NCI-H187 (cell line): ENCODE results near the gene COASY.
"Not testable (repeated sequence)": the region's sequence is repeated elsewhere in the genome, so short reads cannot be mapped to it uniquely, and the experiment has no call there.

Experiments
- DNase-seq, 2 experiments: peaks; one replicate each; lab custom pipeline; 2025; lab: John Stamatoyannopoulos, UW

COASY gene

GRCh38 chr17:42553161-42553818 lies 8.7 kb upstream of the COASY start:
- DNase-seq, result no peak

- no peak for DNase-seq
Measured at GRCh38 chr17:42553866-42554249, 8.1 kb upstream of the COASY start.

- peak in 1 of 2 experiments; percentile 44 for DNase-seq
Measured at GRCh38 chr17:42554250-42555121, 7.5 kb upstream of the COASY start.

GRCh38 chr17:42555122-42555622 lies 6.8 kb upstream of the COASY start:
- DNase-seq, result no peak

- not testable (repeated sequence) for DNase-seq
Measured at GRCh38 chr17:42555961-42556617, 5.9 kb upstream of the COASY start.

- no peak for DNase-seq
Measured at GRCh38 chr17:42559075-42559474, 2.9 kb upstream of the COASY start.

- DNase-seq, result no peak
Measured at GRCh38 chr17:42560246-42560645, 1.7 kb upstream of the COASY start.

- no peak for DNase-seq
Measured at GRCh38 chr17:42562388-42563142, 617 bp downstream of the COASY start.

GRCh38 chr17:42563143-42563509 lies 1.2 kb downstream of the COASY start:
- no peak for DNase-seq

- no peak for DNase-seq
Measured at GRCh38 chr17:42563543-42563942, 1.6 kb downstream of the COASY start.

GRCh38 chr17:42563950-42564349 lies 2.0 kb downstream of the COASY start:
- no peak for DNase-seq

- no peak for DNase-seq
Measured at GRCh38 chr17:42564815-42565522, 3.0 kb downstream of the COASY start.

- no peak for DNase-seq
Measured at GRCh38 chr17:42565523-42566214, 3.7 kb downstream of the COASY start.

GRCh38 chr17:42566215-42566882 lies 4.4 kb downstream of the COASY start:
- no peak for DNase-seq

- DNase-seq, result peak; percentile 88 to 91
Measured at GRCh38 chr17:42566883-42567573, 5.1 kb downstream of the COASY start, which contains the start of gene MLX. Gene MLX (plus strand): TSS chr17:42567100. CDS start chr17:42567125, 25 bp downstream.

GRCh38 chr17:42568341-42569111 lies 6.6 kb downstream of the COASY start:
- DNase-seq, result no peak

GRCh38 chr17:42571435-42572225 lies 9.7 kb downstream of the COASY start:
- no peak for DNase-seq

GRCh38 chr17:42573095-42573494 lies 11.1 kb downstream of the COASY start:
- DNase-seq, result no peak
